Measurements from ENCODE around the gene C1orf53. TPM values are rescaled to one million over a fixed set of nuclear protein-coding genes. Genes with fewer than 3 reads are reported as not detected.

The C1orf53 gene
- polyA plus RNA-seq, 1 donor from 2014 or later: 2.6 TPM

GRCh38 chr1:197905699-197906351, 3.4 kb downstream of the C1orf53 start:
- no peak overlapping the region for H3K4me2 ChIP-seq (ENCODE audit: low read length)
- H3K27me3 ChIP-seq (ENCODE audit: insufficient read depth, low read depth, low read length): peaks cover 77% of the 10 kb centered on the region
- no peak overlapping the region for H2AFZ ChIP-seq (ENCODE audit: low read depth, low read length)
- H3K9me2 ChIP-seq (ENCODE audit: insufficient read depth, low read length): no peaks in the 10 kb centered on the region
- no peaks in the 10 kb centered on the region for H4K20me1 ChIP-seq (ENCODE audit: insufficient read depth)
- TF ChIP-seq EP300 (conservative IDR thresholded peaks at IDR 0.05; ENCODE audit: poor library complexity, severe bottlenecking): no peak
- TF ChIP-seq EZH2 (IDR thresholded peaks at IDR 0.05; ENCODE audit: borderline replicate concordance, insufficient read depth, low read length, poor library complexity, severe bottlenecking): no peak
- no peak for TF ChIP-seq CTCF (IDR thresholded peaks at IDR 0.05; ENCODE audit: poor library complexity, severe bottlenecking)
- TF ChIP-seq POLR2AphosphoS5 (IDR thresholded peaks at IDR 0.05): no peak
- TF ChIP-seq TAF1 (IDR thresholded peaks at IDR 0.05; ENCODE audit: low read depth): no peak
- no peak for TF ChIP-seq SMC3 (conservative IDR thresholded peaks at IDR 0.05; ENCODE audit: poor library complexity)
- TF ChIP-seq MXI1 (conservative IDR thresholded peaks at IDR 0.05; ENCODE audit: poor library complexity, severe bottlenecking): no peak
- no peak for TF ChIP-seq RAD21 (conservative IDR thresholded peaks at IDR 0.05)
- TF ChIP-seq, protein P1, sequence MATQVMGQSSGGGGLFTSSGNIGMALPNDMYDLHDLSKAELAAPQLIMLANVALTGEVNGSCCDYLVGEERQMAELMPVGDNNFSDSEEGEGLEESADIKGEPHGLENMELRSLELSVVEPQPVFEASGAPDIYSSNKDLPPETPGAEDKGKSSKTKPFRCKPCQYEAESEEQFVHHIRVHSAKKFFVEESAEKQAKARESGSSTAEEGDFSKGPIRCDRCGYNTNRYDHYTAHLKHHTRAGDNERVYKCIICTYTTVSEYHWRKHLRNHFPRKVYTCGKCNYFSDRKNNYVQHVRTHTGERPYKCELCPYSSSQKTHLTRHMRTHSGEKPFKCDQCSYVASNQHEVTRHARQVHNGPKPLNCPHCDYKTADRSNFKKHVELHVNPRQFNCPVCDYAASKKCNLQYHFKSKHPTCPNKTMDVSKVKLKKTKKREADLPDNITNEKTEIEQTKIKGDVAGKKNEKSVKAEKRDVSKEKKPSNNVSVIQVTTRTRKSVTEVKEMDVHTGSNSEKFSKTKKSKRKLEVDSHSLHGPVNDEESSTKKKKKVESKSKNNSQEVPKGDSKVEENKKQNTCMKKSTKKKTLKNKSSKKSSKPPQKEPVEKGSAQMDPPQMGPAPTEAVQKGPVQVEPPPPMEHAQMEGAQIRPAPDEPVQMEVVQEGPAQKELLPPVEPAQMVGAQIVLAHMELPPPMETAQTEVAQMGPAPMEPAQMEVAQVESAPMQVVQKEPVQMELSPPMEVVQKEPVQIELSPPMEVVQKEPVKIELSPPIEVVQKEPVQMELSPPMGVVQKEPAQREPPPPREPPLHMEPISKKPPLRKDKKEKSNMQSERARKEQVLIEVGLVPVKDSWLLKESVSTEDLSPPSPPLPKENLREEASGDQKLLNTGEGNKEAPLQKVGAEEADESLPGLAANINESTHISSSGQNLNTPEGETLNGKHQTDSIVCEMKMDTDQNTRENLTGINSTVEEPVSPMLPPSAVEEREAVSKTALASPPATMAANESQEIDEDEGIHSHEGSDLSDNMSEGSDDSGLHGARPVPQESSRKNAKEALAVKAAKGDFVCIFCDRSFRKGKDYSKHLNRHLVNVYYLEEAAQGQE (IDR thresholded peaks at IDR 0.05; ENCODE audit: borderline replicate concordance): no peak
- no peaks in the 10 kb centered on the region for H3F3A ChIP-seq (ENCODE audit: insufficient read depth, low read length, poor library complexity, severe bottlenecking)
- H3K9ac ChIP-seq (ENCODE audit: low read length): no peak overlapping the region
- no peaks in the 10 kb centered on the region for H3K36me3 ChIP-seq (ENCODE audit: insufficient read depth, low read length)
- H3K27ac ChIP-seq (ENCODE audit: low read length): no peak overlapping the region
- no peaks in the 10 kb centered on the region for H3K79me2 ChIP-seq (replicated peaks; ENCODE audit: insufficient read depth, low read length)
- H3K9me3 ChIP-seq (ENCODE audit: low read length): no peaks in the 10 kb centered on the region
- no peak overlapping the region for H3K4me3 ChIP-seq (ENCODE audit: low read length)

DNA sequence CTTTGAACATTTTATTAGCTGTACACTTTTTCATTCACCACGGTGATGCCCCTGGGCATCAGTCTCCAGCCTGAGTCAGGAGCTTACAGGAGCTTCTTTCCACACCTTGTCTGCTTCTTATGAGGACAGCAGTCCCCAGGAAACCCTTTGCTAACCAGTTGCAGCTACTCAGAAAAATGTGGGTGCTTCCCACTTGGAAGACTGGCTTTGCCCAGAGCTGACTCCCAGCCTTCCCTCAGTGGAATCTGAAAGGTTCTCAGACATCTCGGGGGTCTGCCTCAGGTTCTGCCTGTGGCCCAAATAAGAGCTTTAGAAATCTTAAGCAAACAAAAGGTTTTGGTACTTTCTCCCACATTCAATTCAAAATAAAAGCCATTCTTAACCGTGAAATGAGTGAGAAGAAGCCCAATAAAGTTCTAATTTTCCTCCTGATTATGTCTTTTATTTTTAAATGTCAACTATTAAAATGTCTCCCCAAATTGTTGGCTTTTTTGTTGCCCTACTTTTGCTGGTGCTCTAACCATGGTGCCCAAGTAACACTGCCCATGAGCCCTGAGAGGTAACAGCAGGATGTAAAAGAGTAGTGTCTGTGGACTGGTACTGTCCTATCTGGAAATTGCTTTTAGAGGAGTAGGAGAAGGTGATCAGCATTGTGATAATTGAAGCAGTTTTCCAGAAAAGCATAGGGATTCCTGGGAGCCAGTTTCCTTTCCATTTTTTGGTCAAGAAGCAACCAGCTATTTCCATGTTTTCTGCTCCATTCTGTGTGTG, 5.6 kb downstream of the C1orf53 start:
- H4K20me1 ChIP-seq (ENCODE audit: insufficient read depth): no peaks in the 10 kb centered on the region
- no peak overlapping the region for H3K4me2 ChIP-seq (ENCODE audit: low read length)

More for the DNA sequence above, 5.6 kb downstream of the C1orf53 start:
- Histone ChIP-seq H3K4me3 (ENCODE audit: low read length) (no peak overlapping the region), H2AFZ (ENCODE audit: low read depth, low read length) (no peak overlapping the region), H3K9me3 (ENCODE audit: low read length) (no peaks in the 10 kb centered on the region), H3K79me2 (replicated peaks; ENCODE audit: insufficient read depth, low read length) (no peaks in the 10 kb centered on the region), H3K27me3 (ENCODE audit: insufficient read depth, low read depth, low read length) (peaks cover 99% of the 10 kb centered on the region), H3K9ac (ENCODE audit: low read length) (no peak overlapping the region), H3F3A (ENCODE audit: insufficient read depth, low read length, poor library complexity, severe bottlenecking) (no peaks in the 10 kb centered on the region), H3K36me3 (ENCODE audit: insufficient read depth, low read length) (no peaks in the 10 kb centered on the region), H3K27ac (ENCODE audit: low read length) (no peak overlapping the region), H3K9me2 (ENCODE audit: insufficient read depth, low read length) (no peaks in the 10 kb centered on the region)
- TF ChIP-seq CTCF (IDR thresholded peaks at IDR 0.05; ENCODE audit: poor library complexity, severe bottlenecking) (no peak), MXI1 (conservative IDR thresholded peaks at IDR 0.05; ENCODE audit: poor library complexity, severe bottlenecking) (no peak), EZH2 (IDR thresholded peaks at IDR 0.05; ENCODE audit: borderline replicate concordance, insufficient read depth, low read length, poor library complexity, severe bottlenecking) (no peak), RAD21 (conservative IDR thresholded peaks at IDR 0.05) (no peak), POLR2AphosphoS5 (IDR thresholded peaks at IDR 0.05) (no peak), EP300 (conservative IDR thresholded peaks at IDR 0.05; ENCODE audit: poor library complexity, severe bottlenecking) (no peak), TAF1 (IDR thresholded peaks at IDR 0.05; ENCODE audit: low read depth) (no peak), SMC3 (conservative IDR thresholded peaks at IDR 0.05; ENCODE audit: poor library complexity) (no peak)
- TF ChIP-seq, protein P1 (IDR thresholded peaks at IDR 0.05; ENCODE audit: borderline replicate concordance): no peak
